ENCODE results near the gene SDK2. TPM values are rescaled to one million over a fixed set of nuclear protein-coding genes. Genes with fewer than 3 reads are reported as not detected.

The SDK2 gene
- total and polyA plus RNA-seq, 9 of the 15 experiments (the other 6 are each of a cell fraction or from before 2014, with no cell fraction given), result 0.04 TPM; not detected in 8

GRCh38 chr17:73588891-73589290, 55.4 kb downstream of the SDK2 start (continued):
- no peak for TF ChIP-seq ZNF354B (CRISPR knock-in tag; IDR thresholded peaks at IDR 0.05)
- TF ChIP-seq TFAP4 (CRISPR knock-in tag; IDR thresholded peaks at IDR 0.05; ENCODE audit: borderline replicate concordance), result no peak
- TF ChIP-seq PURB (CRISPR knock-in tag; IDR thresholded peaks at IDR 0.05; ENCODE audit: low read depth), result no peak
- no peak for TF ChIP-seq ARID2 (IDR thresholded peaks at IDR 0.05)

- Histone ChIP-seq H3K9me3 (replicated peaks; ENCODE audit: control insufficient read depth, insufficient read depth, low read depth, low read length) (no peaks in the 10 kb centered on the region), H3K4me2 (ENCODE audit: insufficient read depth, low read length) (no peak overlapping the region), H3K36me3 (ENCODE audit: control insufficient read depth, insufficient read depth, low read length) (no peaks in the 10 kb centered on the region), H3K79me2 (ENCODE audit: control insufficient read depth, insufficient read depth, low read length) (no peaks in the 10 kb centered on the region), H3K4me3 (no peak overlapping the region), H2AFZ (ENCODE audit: low read depth, low read length) (no peak overlapping the region), H3K4me1 (replicated peaks in 1 of 2; ENCODE audit: control insufficient read depth in 2 of 2, insufficient read depth in 2 of 2, low read length in 2 of 2) (no peaks in the 10 kb centered on the region; a peak in 1 of 5 replicates), H3K9me1 (ENCODE audit: control insufficient read depth, insufficient read depth, low read length) (no peaks in the 10 kb centered on the region), H4K20me1 (replicated peaks; ENCODE audit: control insufficient read depth, insufficient read depth, low read length) (peaks cover 14% of the 10 kb centered on the region), H3K27me3 (ENCODE audit: control insufficient read depth in 2 of 2, insufficient read depth in 2 of 2, low read length in 2 of 2) (peaks cover 16 to 62% of the 10 kb centered on the region in 2 experiments; a peak in 3 of 5 replicates), H3K9ac (ENCODE audit: insufficient read depth in 1 of 2, low read depth in 2 of 2, low read length in 2 of 2) (no peak overlapping the region), H3K27ac (ENCODE audit: extremely low read depth, low read depth, low read length) (no peak overlapping the region)
- 3% methylated on average over 14 of the region's 15 CpGs for WGBS (ENCODE audit: insufficient coverage, low coverage, missing lambda C conversion rate)
- TF ChIP-seq HDAC2 (IDR thresholded peaks at IDR 0.05) (no peak), ZFPM2 (CRISPR knock-in tag; IDR thresholded peaks at IDR 0.05) (no peak), ELF2 (CRISPR knock-in tag; IDR thresholded peaks at IDR 0.05) (no peak), SRSF1 (IDR thresholded peaks at IDR 0.05; ENCODE audit: low read depth, low read length) (no peak), NR2F6 (CRISPR knock-in tag; IDR thresholded peaks at IDR 0.05) (no peak), HSF4 (CRISPR knock-in tag; IDR thresholded peaks at IDR 0.05; ENCODE audit: borderline replicate concordance) (no peak), NR0B1 (IDR thresholded peaks at IDR 0.05; ENCODE audit: partially characterized antibody) (no peak)
- DNase-seq (ENCODE audit: extremely low read depth in 1 of 4, low spot score in 3 of 4), result no peak
- in situ Hi-C loops (cut with MboI) (no loop called here), intact Hi-C loops (cut with micrococcal nuclease) (no loop called here)
- no peak for FAIRE-seq
- CTCF ChIA-PET (ENCODE audit: low intra/inter-chr PET ratio), result no interaction called here
- no peak for ATAC-seq
- POLR2A ChIA-PET, result interaction anchor here (0.6 kb wide), 1 partner anchor 16 kb away, joined by 3 read pairs; no protein-coding TSS in a partner anchor
- no TSS peak for BruUV-seq (replicated peaks)
Measured at GRCh38 chr17:73588301-73588846, 55.9 kb downstream of the SDK2 start.

Data from K562 (cell line).